CD4-positive, alpha-beta T cell treated with Interleukin-6 at 100 ng/mL for 8 hours (primary cell): Measurements from ENCODE around the gene CASTOR1.

Experiments
- DNase-seq: peaks from one replicate; pipeline ENCODE4 v3.0.0-alpha.2; 2020; ENCODE audit warnings: mixed read lengths, low spot score

CASTOR1 gene

DNA sequence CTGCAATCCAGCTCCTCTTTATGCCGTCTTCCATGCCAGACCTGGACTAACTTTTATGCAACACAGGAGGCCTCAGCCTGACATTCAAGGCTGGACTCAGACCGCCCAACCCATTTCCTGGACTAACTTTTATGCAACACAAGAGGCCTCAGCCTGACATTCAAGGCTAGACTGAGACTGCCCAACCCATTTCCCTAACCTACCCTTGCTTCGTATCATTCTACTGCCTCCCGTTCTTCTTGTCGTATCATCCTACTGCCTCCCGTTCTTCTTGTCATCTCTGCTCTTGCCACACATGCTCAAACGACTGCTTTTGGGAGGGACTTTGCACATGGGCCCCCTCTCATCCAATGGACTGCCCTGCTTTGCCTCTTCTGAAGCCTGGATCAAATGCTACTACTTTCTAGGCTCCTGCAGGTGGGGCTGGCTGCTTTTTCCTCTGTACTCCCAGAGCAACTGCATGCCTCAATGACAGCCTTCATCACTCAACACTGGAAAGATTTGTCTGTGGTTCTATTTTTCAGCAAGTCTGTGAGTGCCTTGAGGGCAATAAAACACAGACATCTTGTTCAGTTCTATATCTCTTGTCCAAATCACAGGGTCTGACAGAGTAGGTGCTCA lies 29.6 kb upstream of the CASTOR1 start:
- DNase-seq, result no peak

DNA sequence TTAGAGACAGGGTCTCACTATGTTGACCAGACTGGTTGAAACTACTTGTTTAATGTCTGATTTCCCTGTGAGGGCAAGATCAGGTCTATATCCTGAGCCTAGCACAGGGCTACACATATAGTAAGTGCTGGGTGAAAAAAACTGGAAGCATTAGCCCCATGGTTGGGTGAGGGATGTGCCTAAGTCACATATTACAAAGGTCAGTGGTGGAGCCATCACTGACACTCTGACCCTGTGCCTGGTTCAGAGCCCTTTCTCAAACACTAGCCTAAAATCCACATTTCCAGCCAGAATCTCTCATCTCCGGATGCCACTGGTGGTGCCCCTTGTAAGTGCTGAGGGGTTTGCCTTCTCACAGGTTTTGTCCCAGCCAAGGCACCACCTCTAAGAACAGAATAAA lies 28.5 kb upstream of the CASTOR1 start:
- DNase-seq, result no peak

DNA sequence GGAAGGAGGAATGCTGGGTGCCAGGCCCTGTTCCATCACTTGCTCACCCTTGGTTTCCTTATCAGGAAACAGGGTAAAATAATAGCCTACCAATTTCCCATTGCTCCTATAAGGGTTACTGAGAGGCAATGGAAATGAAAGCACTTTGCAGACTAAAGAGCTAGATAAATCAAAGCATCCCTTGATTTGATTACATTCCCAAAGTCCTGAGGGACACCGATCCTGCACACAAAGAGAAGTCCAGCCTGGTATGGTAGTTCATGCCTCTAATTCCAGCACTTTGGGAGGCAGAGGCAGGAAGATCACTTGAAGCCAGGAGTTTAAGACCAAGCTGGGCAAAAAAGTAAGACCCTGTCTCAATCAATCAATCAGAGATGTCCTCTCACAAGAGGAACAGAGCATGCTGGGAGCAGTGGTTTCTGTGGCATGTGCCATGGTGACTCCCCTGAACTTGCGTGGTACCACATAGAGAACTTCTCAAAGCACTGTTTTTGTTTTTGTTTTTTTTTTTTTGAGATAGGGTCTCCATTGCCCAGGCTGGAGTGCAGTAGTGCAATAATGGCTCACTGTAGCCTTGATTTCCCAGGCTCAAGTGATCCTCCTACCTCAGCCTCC lies 26.8 kb upstream of the CASTOR1 start:
- no peak for DNase-seq

DNA sequence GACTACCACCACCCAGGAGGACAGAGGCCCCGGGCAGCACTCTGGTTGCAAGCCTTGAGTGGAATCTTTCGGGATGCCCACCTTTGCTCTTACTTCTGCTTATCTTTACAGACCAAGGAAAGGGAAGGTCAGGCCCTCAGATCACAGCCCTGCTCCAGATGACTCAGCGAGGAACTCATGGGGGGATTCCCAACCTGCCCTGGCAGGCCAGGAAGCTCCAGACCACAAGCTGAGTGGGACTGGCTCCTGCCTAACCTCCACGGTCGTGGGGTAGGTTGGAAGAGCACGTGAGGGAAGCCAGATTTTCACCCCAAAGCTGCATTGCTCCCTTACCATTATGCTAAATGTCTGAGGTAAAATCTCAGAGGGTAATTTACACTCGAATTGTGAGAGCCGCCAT lies 25.6 kb upstream of the CASTOR1 start:
- peak; percentile 53 for DNase-seq

DNA sequence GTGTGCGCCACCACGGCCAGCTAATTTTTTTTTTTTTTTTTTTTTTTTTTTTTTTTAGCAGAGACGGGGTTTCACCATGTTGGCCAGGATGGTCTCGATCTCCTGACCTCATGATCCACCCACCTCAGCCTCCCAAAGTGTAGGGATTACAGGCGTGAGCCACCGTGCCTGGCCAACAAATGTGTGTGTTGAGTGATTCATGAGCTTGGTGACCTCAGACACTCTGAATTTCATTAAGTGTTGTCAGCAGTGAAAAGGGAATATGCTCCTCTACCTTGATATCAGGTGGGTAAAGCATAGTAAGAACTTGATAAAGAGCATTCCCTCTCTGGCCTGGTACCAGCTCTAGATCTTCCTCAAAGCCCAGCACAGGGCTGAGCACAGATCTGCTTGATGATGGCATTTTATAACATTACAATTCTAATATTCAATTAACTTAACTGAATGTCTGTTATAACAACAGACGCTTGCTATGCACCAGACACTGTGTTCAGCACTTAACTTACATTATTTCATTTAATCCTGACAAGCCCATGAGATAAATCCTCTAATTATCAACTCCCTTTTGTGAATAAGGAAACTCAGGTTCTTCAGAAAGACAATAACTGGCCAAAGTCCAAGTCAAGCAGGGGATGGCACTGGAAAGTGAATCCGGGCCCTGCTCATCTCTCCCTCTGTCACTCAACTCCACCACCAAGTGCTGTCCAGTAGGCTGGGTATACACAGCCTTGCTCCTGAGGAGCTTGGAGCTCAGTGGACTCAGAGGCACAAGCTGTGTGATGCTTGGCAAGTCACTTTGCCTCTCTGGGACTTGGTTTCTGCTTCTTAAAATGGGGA lies 24.4 kb upstream of the CASTOR1 start:
- no peak for DNase-seq

DNA sequence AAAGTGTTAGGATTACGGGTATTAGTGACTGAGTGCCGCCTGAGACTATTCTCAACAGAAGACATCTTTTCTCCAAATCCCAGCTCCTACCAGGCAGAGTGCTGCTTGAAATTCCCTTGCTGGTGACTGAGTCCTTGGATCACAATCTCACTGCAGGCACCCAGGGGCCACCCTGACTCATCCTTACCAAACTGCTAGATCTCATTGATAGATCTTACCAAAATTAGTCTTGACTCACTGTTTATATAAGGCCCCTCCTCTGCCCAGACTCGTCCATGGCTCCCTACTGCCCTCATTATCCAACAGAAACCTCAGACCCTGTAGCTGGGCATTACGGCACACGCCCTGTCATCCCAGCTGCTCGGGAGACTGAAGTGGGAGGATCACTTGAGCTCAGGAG lies 22.7 kb upstream of the CASTOR1 start:
- DNase-seq, result no peak

DNA sequence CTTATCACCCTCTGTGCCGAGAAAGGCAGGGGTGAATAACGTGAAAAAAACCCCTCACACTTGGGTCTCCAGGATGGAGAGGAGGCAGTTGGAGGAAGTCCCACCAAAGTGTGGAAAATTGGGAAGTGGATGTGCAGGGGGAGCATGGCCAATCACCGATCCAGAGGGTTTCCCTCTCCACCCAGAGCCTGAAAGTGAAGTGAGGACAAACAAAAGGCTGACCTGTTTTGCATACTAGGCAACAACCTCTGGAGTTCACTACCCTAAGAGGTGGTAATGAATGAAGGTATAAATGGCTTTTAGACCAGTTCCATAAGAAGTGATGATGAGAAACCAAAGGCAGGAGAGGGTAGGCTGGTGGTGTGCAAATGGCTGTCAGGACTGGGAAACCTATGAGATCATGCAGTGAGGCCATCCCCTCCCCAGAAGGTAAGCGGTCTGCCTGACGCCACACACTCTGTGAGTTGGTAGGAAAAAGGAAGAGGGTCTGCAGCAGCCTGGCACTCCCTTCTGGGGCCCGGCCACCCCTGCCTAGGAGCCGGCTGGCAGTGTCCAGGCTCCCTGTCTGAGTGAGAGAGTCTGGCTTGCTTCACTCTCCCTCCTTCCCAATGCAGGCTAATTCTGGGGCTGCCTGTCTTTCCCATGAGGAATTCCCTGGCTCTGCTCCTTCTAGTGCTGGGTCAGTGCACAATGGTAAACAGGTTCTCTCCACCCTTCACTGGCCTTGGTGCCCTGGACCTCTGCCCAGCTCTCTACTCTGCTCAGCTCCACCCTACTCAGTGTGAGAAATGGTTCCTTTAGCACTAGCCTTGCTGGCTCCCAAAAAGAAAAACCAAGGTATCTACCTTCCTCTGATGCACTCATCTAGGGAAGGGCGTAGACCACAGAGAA lies 21.8 kb upstream of the CASTOR1 start:
- DNase-seq, result no peak

DNA sequence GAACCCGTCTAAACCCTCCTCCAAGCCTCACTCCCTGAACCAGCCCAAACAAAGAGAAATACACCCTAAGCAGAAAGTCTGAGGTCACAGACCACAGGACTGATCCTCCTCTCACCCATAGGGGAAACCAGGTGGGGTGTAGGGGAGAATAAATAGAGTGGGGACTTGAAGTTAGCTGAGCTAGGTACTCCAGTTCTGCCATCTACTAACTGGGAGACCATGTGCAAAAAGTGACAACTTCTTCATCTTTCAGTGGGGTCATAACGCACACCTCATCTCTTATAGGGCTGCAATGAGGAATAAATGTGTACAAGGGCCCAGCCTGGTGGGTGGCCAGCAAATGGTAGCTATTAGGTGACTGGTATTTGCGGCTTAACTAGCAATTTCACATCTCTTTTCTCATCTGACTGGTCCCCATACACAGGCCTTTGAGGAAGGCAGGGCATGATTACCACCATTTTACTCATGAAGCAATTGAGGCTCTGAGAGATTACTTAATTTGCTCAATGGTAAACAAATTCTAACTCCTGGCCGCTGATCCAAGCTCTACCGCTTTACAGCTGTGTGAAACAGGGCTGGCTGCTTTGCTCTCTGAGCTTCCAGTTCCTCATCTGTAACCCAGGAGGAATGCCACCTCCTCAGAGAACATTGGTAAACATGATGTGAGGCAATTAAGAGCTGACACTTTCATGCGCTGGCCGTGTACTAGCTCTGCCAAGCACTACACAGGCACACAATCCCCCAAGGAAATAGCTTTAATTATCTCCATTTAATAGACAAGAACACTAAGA lies 20.8 kb upstream of the CASTOR1 start:
- peak; percentile 51 for DNase-seq

DNA sequence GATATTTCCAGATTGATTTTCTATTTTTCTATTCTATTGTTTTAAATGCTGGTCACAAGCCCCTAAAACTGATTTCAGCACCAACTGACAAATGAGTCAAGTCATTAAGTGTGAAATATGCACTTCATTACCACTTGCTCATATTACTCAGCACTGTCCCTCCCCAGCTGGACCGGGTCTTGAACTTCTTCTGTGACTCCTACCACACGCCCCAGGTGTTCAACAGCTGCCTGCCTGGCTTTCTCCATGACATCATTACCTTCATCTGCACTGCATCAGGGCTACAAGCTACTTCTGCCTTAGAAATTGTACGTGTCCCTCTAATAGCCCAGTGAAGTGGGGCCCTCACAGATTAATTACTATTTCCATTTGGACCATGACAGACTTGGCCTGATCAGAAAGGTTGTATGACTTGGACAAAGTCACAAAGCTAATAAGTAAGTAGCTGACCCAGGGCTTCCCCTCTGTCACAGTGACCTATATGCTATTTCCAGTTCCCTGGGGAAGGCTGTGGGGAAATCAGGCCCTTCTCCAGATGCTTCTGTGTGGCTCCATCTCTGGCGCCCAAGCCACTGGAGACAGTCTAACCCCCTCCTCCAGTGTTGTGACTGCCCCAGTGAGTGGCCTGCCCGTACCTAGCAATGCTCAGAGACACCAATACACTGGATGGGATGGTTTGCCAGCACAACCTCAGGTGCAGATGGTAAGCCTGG lies 19.4 kb upstream of the CASTOR1 start:
- peak; percentile 33 for DNase-seq

DNA sequence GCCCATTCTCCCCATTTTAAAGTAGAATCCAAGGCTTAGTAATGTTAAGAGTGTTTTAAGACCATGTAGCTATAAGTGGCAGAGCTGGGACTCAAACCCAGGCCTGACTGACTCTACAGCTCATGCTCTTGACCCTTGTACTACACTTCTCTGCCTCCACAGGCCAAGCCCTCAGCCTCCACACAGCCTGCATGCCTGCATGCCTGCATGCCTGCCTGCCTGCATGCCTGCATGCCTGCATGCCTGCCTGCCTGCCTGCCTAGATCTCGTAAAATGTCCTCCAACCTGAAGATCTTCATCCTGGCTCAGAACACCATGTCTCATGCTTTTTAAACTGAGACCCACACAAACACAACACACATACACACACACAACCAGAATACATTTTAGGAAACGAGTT lies 18.8 kb upstream of the CASTOR1 start:
- no peak for DNase-seq

DNA sequence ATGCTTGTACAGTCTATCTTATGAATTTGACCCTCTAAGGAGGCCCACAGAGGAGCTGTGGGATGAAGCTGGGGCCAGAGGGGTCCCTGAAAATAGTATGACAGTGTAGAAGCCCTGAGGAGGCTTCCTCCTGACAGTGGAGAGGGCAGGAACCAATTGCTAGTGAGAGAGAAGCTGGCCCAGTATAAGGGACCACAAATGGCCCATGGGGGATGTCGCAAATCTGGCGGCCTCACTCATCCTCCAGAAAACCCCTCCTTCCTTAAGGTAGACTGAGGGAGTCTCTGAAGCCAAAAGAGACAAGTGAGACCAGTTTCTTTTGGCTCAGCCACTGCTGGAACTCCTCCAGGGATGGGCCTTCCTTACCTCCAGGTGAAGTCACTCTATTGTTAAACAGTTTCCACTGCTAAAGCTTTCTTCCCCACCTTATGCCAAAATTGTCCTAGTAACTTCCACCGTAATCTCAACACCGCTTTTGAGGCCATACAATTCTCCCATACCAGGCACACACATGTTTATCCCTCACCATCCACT lies 17.8 kb upstream of the CASTOR1 start:
- peak; percentile 28 for DNase-seq

DNA sequence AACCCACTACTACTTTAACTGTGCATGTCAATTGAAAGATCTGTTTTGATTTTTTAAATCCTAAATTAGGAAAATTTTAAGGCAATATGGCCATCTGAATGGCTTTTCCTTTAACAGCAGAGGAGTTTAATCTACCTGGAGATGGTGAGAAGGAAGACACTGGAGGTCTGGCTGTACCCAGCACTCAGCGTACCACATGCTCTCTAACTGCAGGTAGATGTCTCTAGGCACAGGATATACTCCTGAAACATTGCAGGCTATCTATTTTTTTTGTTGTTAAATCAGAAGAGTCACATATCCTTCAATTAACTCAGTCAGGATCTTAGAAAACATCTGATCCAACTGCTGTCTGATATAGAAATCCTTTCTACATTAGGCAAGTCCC lies 17.3 kb upstream of the CASTOR1 start:
- DNase-seq, result no peak

DNA sequence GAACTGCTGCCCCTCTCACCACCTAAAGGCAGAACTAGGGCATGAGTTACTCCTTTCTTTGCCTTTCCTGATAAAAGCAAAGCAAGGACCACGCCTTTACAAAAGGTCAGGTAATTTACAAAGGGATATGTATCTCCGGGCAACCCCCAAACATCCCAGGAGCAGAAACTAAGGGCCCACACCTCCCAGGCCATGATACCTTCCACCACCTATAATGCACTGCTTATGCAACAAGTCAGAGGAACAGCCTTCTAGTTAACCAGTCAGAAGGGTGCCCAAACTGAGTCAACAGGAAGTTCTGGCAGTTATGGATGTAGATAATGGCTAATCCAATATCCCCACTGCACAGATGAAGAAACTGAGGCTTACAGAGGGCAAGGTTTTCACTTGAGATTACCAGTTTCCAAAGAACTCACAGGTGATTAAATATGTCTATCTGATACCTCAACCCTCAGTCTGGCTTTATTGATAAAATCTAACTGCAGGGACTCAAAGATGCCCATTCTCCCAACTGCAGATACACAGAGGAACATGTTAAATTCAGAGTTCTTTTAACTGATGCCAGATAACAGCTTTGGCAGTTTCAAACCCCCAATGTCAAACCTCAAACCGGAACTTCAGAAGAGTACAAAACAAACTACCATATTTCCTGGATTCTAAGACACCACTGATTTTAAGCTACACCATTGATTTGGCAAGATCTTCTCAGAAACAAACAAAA lies 16.8 kb upstream of the CASTOR1 start:
- peak; percentile 74 for DNase-seq

DNA sequence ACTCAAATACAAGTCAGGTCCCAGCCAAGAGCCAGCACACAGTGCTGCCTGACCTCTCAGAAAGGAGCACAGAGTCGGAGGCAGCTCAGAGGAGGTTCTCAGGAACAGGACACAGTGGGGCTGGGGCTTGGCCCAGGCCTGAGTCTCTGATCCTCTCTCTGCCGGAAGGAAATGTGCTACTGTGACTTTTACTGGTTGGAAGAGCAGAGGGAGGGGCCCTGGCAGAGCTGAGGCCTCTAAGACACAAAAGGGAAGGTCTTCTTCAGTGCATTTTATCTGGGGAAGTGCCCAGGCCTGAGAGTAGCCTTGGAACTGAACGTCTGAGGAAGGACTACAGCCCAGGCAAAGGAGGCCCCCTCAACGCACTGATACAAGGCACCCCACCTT lies 16.2 kb upstream of the CASTOR1 start:
- peak; percentile 78 for DNase-seq

DNA sequence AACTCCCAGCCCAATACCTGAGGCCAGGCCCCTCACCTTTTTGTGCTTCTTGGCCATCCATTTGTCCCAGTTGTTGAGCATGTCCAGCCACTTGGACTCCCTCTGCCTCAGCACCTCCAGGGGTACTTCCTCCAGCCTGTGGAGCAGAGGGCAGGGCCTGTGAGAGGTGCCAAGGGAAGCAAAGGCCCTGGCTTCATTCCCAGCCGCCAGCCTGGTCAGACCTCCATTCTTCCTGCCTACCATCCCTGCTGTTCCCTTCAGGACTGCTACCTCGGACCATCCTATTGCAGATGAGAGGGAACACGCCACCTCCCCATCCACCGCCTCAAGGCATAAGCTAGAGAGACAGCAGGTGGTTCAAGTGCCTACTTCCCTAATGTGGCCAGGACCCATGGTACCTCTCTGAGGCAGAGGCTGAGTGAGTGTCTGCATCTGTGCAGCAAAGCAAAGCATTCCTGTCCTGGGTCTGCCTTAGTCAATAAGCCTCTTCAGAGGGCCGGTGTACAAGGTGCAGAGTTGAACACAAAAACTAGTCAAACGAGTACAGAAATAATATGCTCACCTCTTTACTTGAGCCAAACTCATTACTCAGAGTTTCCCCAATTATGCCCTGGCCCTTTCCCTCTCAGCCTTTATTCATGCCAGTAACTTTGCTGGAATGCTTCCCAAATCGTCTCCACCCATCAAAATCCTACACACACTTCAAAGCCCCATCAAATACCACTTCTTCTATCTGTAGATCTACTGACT lies 15.4 kb upstream of the CASTOR1 start:
- no peak for DNase-seq

DNA sequence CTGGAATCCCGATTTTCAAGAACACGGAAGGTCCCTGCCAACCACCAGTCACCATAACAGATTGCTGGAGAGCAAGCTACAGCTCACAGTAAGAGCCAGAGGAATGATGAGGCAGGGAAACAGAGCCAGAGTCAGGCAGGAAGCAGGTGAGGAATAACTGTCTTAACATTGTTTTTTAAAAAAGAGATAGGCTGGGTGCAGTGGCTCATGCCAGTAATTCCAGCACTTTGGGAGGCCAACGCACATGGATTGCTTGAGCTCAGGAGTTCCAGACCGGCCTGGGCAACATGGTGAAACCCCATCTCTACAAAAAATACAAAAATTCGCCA lies 13.5 kb upstream of the CASTOR1 start:
- no peak for DNase-seq

DNA sequence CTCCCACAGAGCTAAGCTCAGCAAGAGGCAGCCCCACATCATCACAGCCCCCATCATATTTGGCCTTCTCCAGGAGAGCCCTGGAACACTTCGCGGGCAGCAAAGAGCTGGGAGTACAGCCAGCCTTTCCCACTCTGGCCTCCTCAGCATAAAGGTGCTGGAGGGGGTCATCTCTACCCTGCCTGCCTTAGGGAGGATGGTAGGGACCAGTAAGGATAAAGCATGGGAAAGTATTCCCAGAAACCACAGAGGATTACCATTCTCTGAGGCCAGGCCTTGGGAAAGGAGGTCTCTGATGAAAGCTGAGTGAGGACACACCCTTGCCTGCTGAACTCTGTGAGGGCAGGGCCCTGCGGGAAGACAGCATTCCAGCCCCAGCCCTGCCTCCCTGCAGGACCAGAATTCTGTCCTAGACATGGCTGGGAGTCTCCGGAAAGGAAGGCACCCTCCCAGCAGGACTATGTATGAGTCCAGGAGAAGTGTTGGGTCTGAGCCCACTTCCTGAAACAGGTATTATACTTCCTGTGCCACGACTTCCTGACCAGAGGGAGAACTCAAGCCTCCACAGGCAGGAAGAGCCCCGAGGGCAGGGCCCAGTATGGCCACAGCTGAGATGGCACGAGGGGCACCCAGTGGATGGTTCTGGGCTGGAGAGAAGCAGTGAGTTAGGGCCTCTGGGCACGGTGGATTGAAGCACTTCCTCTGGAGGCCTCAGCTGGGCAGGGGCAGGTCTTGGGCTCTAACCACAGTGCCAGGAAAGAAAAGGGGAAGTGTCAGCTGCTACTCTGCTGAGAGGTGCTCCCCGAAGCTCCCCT lies 12.9 kb upstream of the CASTOR1 start:
- DNase-seq, result no peak

DNA sequence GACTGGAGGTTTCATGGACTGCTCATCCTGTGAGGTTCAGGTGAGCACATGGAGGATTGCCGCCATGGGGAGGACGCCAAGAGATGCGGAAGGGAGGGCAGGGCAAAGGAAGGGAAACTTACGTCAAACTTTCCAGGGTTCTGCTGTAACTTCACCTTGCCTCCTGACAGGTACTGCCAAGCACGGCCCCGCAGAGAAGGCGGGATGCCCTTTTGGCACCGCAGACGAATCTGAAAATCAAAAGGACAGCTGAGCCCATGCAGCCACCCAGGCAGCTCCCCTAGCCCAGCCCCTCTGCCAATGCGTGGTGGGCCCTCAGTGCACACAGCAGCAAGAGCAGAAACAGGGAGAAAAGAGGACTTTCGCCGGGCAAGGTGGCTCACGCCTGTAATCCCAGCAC lies 10.0 kb upstream of the CASTOR1 start:
- no peak for DNase-seq
